ENCODE results near the gene DBN1.

The DBN1 gene

DNA sequence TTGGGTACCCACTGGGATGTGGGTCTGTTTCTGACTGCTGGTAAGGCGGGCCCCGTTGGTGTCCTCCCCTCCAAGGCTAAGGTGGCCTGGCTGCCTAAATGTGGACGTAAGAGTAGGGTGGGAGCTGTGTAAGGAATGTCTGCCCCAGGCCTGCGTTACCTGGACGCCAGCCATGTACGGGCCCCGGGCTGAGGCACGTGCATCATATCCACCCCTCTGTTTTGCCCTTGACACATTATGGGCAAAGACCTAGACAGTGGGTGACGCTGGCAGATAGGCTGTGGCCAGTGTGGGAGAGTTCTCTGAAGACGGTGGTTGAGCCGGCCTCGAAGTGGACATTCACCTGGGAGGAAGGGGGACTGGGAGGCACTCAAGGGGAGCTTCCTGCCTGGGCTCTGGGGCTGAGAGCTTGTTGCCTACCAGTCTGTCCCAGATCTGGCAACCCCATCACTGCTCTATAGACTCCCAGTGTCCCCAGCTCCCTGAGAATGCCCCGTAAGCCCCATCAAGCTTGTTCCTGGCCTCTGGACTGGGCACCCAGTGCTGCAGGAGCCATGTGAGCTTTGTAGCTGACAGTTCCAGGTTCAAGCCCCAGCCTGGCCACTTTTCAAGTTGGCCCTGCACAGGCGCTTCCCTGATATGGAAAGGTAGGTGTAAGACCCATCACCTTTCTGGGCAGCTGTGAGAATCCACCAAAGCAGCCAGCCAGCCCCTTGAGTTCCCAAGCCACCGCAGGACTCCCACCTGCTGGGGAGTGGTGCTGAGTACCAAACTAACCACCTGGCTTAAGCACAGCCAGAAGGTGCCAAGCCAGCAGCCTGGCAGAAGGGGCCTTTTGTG is 30.1 kb downstream of the DBN1 start:
- TF ChIP-seq, protein P1, sequence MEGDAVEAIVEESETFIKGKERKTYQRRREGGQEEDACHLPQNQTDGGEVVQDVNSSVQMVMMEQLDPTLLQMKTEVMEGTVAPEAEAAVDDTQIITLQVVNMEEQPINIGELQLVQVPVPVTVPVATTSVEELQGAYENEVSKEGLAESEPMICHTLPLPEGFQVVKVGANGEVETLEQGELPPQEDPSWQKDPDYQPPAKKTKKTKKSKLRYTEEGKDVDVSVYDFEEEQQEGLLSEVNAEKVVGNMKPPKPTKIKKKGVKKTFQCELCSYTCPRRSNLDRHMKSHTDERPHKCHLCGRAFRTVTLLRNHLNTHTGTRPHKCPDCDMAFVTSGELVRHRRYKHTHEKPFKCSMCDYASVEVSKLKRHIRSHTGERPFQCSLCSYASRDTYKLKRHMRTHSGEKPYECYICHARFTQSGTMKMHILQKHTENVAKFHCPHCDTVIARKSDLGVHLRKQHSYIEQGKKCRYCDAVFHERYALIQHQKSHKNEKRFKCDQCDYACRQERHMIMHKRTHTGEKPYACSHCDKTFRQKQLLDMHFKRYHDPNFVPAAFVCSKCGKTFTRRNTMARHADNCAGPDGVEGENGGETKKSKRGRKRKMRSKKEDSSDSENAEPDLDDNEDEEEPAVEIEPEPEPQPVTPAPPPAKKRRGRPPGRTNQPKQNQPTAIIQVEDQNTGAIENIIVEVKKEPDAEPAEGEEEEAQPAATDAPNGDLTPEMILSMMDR (IDR thresholded peaks at IDR 0.05; ENCODE audit: extremely low read depth, missing control alignments), result no peak
- DNase-seq (ENCODE audit: low spot score), result no peak

DNA sequence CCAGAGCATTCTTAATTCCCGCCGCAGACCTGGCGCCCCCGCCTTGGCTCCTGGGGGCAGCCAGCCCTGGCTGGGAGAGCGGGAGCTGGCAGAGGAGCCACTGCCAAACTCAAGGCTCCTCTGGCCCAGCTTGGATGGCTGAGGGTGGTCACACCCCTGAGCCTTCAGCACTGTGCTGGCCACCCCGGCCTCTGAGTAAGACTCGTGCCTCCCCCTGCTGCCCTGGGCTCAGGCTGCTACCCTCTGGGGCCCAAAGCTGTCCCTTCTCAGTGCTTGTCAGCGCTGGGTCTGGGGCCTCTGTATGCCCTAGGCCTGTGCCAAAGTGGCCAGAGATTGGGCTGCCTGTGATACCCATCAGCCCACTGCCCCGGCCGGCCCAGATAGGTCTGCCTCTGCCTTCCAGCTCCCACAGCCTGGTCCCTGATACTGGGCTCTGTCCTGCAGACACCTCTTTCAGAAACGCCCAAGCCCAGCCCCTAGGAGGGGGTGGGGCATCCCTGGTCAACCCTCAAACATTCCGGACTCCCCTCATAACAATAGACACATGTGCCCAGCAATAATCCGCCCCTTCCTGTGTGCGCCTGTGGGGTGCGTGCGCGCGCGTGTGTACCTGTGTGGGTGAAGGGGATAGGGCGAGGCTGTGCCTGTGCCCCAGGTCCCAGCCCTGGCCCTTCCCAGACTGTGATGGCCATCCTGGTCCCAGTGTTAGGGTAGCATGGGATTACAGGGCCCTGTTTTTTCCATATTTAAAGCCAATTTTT is 31.2 kb downstream of the DBN1 start:
- no peak for DNase-seq (ENCODE audit: low spot score)
- TF ChIP-seq, protein P1 (IDR thresholded peaks at IDR 0.05; ENCODE audit: extremely low read depth, missing control alignments), result no peak

DNA sequence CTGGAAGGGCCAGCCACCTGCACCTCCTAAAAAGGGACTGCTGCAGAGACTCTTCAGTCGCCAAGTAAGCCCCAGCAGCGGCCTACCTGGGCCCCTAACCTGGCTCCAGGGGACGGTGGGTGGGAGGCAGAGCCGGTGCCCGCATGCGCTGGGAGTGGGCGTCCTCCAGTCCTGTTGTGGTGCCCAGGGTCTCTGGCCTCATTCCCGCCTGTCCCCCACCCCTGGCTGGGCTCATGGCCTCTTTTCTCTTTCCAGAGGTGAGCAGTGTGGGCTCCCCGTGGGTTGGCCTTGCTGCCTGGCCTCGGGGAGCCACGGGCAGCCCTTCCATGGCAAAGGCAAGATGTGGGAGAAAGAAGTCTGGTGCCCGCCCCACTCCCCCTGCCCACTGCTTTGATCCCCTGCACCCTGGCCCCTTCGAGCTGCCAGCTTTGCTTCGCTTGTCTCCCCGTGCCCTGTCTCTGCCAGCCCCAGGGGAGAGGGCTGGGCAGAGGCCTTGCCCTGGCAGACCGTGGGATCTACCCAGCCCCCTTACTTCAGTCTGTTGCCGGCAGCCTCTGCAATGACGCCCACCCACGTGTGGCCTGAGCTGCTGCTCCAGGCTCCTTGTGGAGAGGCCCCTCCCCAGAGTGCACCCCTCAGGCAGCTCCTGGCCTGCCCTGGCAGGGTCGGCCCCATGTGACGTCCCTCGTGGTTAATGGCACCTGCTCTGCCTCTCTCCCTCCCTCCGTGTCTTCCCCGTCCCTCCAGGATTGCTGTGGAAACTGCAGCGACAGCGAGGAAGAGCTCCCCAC is 32.2 kb downstream of the DBN1 start:
- TF ChIP-seq, protein P1 (IDR thresholded peaks at IDR 0.05; ENCODE audit: extremely low read depth, missing control alignments), result no peak
- no peak for DNase-seq (ENCODE audit: low spot score)

DNA sequence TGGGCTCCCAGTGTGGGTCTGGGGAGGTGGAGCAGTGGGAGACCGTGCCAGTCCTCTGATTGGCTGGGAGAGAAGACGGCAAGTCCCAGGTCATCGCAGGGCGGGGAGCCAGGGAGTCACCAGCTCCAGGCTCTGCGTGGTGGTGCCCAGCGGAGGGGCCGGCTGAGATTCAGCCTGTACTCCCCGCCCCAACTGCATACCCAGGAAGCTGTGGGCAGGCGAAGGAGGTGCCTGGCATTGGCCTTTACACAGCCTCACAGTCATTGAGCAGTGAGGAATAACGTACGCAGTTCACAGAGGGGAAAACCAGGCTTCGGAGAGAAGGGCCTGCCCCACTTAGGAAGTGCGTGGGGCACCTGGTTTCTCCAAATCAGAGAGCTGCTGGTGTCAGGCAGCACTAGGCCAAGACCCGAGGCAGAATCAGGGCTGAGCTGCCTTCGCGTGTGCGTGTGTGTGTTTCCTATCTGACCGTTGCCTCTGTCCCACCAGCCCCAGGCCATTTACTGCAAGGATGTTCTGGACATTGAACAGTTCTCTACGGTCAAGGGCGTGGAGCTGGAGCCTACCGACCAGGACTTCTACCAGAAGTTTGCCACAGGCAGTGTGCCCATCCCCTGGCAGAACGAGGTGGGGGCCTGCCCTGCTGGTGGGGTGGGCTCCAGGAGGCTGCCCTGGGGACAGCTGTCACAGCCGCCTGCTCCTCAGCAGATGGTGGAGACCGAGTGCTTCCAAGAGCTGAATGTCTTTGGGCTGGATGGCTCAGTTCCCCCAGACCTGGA is 33.0 kb downstream of the DBN1 start:
- TF ChIP-seq, protein P1 (IDR thresholded peaks at IDR 0.05; ENCODE audit: extremely low read depth, missing control alignments), result no peak
- DNase-seq (ENCODE audit: low spot score), result no peak

DNA sequence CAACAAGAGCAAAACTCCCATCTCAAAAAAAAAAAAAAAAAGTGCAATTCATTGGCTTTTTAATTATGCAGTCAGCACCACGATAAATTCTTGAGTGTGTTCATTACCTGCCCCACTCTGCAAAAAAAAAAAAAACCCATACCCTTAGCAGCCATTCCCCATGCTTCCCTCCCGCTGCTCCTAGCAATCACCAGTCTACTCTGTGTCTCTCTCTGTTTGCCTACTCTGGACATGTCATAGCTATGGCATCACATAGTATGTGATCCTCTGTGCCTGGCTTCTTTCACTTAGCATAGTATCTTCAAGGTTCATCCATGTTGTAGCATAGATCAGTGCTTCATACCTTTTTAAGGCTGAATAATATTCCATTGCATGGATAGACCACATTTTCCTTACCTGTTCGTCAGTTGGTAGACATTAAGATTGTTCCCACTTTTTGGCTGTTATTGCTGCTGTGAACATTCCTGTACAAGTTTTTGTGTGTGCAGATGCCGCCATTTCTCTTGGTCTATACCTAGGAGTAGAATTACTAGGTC is 33.8 kb downstream of the DBN1 start:
- TF ChIP-seq, protein P1 (IDR thresholded peaks at IDR 0.05; ENCODE audit: extremely low read depth, missing control alignments), result no peak
- no peak for DNase-seq (ENCODE audit: low spot score)

DNA sequence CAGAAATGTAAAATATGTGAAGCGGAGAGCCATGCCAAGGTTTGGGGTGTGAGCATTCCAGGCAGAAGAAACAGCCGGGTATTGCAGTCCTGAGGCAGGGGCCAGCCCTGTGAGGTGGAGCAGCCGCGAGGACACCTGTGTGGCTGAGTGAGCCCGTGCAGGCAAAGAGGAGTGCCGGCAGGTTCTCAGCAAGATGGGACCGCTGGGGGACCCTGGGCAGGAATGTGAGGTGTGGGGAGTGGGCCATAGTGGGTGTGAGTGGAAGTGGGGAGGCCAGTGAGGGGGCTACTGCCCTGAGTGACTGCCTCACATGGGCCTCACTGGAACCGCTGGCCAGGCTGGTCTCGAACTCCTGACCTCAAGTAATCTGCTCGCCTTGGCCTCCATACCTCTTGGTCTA is 35.0 kb downstream of the DBN1 start:
- no peak for DNase-seq (ENCODE audit: low spot score)
- TF ChIP-seq, protein P1 (IDR thresholded peaks at IDR 0.05; ENCODE audit: extremely low read depth, missing control alignments), result no peak

Measured in GM20000 (cell line).